NCI-H187 treated with DMSO at 0.1 percent for 48 hours (cell line): ENCODE measurements around the gene S1PR1.
"Not testable (repeated sequence)": the region's sequence is repeated elsewhere in the genome, so short reads cannot be mapped to it uniquely, and the experiment has no call there.

Source experiments
- DNase-seq: peaks from one replicate; lab custom pipeline; 2025; lab: John Stamatoyannopoulos, UW

Gene S1PR1

DNA sequence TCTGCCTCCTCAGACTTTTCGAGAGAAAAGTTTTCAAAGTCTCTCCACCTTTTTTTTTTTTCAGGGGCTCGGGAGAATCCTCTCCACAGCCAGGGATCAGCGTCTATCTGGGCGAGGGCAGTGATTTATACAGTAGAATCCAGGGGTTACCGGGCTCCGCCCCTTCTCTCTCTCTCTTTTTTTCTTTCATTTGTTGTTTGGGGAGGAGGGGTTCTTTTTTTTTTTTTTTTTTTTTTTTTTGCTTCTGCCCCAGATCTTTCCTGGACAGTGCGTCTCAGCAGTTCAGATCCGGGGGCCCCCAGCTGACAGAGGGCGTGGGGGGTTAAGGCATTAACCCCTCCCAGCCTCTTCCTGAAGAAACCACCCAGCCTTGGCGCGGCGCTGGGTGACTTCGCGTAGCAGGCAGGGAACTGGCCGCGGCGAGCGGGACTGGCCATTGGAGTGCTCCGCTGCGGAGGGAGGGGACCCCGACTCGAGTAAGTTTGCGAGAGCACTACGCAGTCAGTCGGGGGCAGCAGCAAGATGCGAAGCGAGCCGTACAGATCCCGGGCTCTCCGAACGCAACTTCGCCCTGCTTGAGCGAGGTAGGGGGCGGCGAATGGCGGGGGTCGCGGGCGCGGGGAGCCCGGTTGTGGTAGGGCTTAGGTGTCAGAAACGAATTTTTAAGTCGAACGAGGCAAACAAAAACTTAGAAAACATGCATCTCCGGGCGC lies at the start of gene S1PR1:
Gene S1PR1, plus strand, starts transcription at position 504 of the 713 bp plus-strand sequence. CDS start 1,966 bp downstream, outside the sequence.
- no peak for DNase-seq

DNA sequence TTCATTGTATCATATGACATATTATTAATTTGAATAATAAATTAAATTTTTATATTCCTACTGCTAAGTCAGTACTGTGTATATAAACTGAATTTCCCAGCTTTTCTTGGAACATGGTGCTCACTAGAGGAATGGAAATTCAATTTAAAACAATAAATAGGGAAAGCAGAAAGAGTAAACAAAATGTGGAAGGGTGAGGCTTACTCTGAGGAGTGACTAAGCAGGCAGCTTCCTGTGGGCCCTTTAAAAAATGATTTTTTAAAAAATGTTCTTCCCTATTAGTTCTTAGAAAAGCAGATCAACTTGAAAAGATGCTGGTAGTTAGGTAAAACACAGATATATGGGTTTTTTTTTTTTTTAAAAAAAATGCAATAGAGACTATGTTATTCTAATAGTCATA lies 49.5 kb upstream of the S1PR1 start:
- no peak for DNase-seq

GRCh38 chr1:101188331-101188730 lies 48.5 kb upstream of the S1PR1 start:
- no peak for DNase-seq

DNA sequence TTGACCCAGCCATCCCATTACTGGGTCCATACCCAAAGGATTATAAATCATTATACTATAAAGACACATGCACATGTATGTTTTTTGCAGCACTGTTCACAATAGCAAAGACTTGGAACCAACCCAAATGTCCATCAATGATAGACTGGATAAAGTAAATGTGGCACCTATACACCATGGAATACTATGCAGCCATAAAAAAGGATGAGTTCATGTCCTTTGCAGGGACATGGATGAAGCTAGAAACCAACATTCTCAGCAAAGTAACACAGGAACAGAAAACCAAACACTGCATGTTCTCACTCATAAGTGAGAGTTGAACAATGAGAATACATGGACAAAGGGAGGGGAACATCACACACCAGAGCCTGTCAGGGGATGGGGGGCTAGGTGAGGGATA lies 47.9 kb upstream of the S1PR1 start:
- DNase-seq, result not testable (repeated sequence)

- DNase-seq, result no peak
Observed at GRCh38 chr1:101190441-101190840, 46.4 kb upstream of the S1PR1 start.

DNA sequence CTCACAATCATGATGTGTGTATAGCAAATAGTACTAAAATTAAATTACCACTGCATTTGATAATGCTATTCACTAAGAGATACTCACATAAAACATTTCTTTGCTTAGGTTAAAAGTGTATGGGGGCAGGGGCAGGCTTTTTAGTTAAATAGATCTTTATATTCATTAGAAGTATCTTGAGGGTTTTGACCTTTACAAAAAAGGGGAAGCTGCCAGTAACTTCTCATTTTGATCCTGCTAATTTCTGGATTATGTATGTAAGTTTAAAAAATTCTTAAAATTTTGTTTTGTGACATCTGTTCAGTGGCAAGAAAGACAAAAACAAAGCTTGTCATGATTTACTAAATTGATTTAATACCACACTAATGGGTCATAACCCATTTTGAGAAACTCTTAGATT lies 45.8 kb upstream of the S1PR1 start:
- no peak for DNase-seq

DNA sequence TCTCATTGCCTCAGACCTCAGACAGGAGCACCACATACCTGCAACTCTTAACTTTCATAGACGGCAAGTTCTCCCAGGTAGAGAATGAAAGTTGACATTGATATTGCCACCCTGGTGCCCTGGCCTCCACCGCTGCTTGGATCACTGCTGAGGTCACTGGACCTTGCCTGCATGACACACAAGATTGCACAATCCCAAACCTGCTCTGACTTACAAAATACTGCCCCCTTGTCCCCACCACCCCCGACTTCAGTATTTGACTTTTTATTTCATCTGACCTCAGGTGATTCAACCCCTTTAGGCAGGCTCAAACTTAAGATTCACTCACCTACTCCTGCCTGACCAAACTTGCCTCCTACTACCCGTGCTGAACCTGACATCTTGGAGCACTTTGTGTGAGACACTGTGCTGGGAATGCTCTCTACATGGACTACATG lies 43.1 kb upstream of the S1PR1 start:
- DNase-seq, result no peak

GRCh38 chr1:101194746-101195145 lies 42.1 kb upstream of the S1PR1 start:
- DNase-seq, result no peak

GRCh38 chr1:101196668-101197067 lies 40.2 kb upstream of the S1PR1 start:
- DNase-seq, result no peak

- DNase-seq, result no peak
Observed at GRCh38 chr1:101198842-101199636, 37.8 kb upstream of the S1PR1 start.

DNA sequence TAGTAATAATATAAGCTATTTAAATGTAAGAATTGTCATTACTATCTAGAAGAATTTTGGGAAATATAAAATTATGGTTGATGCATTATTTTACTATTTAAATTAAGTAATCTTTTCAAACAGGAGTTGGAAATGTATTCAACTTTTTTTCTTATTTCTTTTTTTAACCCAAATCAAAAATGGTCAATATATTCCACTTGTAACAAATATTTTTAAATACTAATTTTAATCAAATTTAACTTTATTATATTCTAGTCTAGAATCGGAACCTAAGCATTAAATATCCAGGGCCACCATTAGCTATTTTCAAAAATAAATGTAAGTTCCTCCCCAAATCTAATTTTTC lies 37.2 kb upstream of the S1PR1 start:
- DNase-seq, result no peak

- no peak for DNase-seq
Observed at GRCh38 chr1:101200513-101200912, 36.3 kb upstream of the S1PR1 start.

- peak; percentile 8 for DNase-seq
Observed at GRCh38 chr1:101203820-101204540, 32.8 kb upstream of the S1PR1 start.

DNA sequence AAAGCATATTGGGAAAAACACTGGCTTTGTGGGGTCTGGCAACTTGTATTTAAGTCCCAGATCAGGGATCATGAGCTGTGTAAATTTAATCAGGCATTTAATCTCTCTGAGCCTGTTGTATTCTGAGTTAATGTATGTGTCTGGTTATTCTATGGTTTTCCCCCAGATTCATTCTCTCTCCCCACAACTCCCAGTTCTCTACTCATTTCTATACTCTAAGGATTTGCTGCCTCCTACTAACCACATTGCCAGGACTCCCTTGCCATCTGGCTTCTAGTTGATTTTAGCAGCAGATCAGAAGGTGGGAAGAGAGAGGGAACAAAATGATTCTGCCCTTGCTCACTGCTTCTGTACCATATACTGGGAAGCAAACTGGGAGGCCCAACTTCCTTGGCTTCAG lies 31.4 kb upstream of the S1PR1 start:
- no peak for DNase-seq

- not testable (repeated sequence) for DNase-seq
Observed at GRCh38 chr1:101206139-101206538, 30.7 kb upstream of the S1PR1 start.

- not testable (repeated sequence) for DNase-seq
Observed at GRCh38 chr1:101207271-101207670, 29.5 kb upstream of the S1PR1 start.

GRCh38 chr1:101207891-101208290 lies 28.9 kb upstream of the S1PR1 start:
- no peak for DNase-seq

GRCh38 chr1:101215363-101216011 lies 21.3 kb upstream of the S1PR1 start:
- no peak for DNase-seq

- DNase-seq, result no peak
Observed at GRCh38 chr1:101216623-101217022, 20.2 kb upstream of the S1PR1 start.

GRCh38 chr1:101217148-101217547 lies 19.7 kb upstream of the S1PR1 start:
- no peak for DNase-seq

GRCh38 chr1:101218968-101219367 lies 17.9 kb upstream of the S1PR1 start:
- not testable (repeated sequence) for DNase-seq
